ENCODE data around the gene WDFY4.

The WDFY4 gene

DNA sequence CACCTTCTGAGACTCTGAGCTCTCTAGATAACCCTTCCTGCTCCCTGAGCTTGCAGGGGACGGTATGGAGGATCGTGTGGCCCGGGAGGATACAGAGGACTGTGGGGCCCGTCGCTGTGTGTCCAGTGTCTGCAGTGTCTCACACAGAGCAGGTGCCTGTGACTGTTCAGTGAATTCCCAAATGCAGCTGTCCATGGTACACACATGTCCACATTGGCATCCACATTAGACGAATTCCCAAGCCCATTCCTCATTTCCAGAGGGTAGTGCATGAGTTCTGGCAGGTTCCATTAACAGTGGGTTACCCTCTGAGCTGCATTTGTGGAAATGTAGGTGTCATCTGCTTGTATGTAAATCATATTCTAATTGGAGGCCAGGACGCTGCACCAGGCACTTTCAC is 39.5 kb downstream of the WDFY4 start:
- H3K4me2 ChIP-seq: no peak overlapping the region
- no peaks in the 10 kb centered on the region for H3K9me3 ChIP-seq
- H3K9ac ChIP-seq: no peak overlapping the region
- H3K4me3 ChIP-seq: no peak overlapping the region
- H3K36me3 ChIP-seq: peaks cover 67% of the 10 kb centered on the region
- H3K27me3 ChIP-seq: no peaks in the 10 kb centered on the region
- no peaks in the 10 kb centered on the region for H3K4me1 ChIP-seq
- no peak overlapping the region for H3K27ac ChIP-seq
- TF ChIP-seq Cebpa-rat (IDR thresholded peaks at IDR 0.05): no peak
- no peaks in the 10 kb centered on the region for H4K20me1 ChIP-seq

- Histone ChIP-seq H3K27ac (no peak overlapping the region), H4K20me1 (no peaks in the 10 kb centered on the region), H3K9ac (no peak overlapping the region), H3K36me3 (peaks cover 76% of the 10 kb centered on the region), H3K9me3 (no peaks in the 10 kb centered on the region), H3K4me1 (no peaks in the 10 kb centered on the region), H3K27me3 (no peaks in the 10 kb centered on the region), H3K4me3 (no peak overlapping the region), H3K4me2 (no peak overlapping the region)
- TF ChIP-seq Cebpa-rat (IDR thresholded peaks at IDR 0.05): no peak; the same call in 1 of the 2 replicates
Observed at GRCh38 chr10:48725708-48726107, 41.0 kb downstream of the WDFY4 start.

- no peaks in the 10 kb centered on the region for H3K9me3 ChIP-seq
- H3K9ac ChIP-seq: no peak overlapping the region
- no peak for TF ChIP-seq Cebpa-rat (IDR thresholded peaks at IDR 0.05)
- H3K4me1 ChIP-seq: no peaks in the 10 kb centered on the region
- no peaks in the 10 kb centered on the region for H3K27me3 ChIP-seq
- H3K36me3 ChIP-seq: peaks cover 81% of the 10 kb centered on the region
- no peak overlapping the region for H3K27ac ChIP-seq
- no peak overlapping the region for H3K4me2 ChIP-seq
- H4K20me1 ChIP-seq: no peaks in the 10 kb centered on the region
- no peak overlapping the region for H3K4me3 ChIP-seq
Observed at GRCh38 chr10:48727866-48728265, 43.2 kb downstream of the WDFY4 start.

- no peak overlapping the region for H3K4me2 ChIP-seq
Observed at GRCh38 chr10:48729222-48729621, 44.5 kb downstream of the WDFY4 start.

DNA sequence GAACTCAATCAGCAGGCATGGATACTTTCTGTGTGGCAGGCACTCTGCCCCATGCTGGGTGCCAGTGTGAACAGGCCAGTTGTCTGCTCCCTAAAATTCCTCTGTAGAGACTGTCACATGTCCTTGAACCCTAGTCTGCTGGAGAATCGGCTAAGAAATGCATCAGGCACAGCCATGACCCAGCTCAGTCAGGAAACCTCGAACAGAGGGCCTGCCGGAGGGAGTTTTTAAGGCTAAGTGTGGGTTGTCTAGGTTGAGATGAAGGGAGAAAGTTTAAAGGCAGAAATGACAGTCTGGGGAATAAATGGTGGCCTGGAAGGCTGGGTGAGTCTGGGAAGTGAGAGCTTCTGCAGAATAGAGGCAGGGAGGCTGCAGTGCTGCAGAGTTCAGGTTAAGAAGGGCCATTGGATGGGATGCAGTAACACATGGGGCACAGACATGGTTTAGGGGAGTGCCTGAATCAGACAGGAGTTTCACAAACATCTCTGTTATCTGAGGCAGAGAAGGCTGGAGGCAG is 45.3 kb downstream of the WDFY4 start:
- H3K27me3 ChIP-seq: no peaks in the 10 kb centered on the region
- no peak for TF ChIP-seq Cebpa-rat (IDR thresholded peaks at IDR 0.05)

More at GRCh38 chr10:48729222-48729621, 44.5 kb downstream of the WDFY4 start:
- no peaks in the 10 kb centered on the region for H3K27me3 ChIP-seq
- H3K9me3 ChIP-seq: no peaks in the 10 kb centered on the region
- no peak overlapping the region for H3K4me3 ChIP-seq
- no peak overlapping the region for H3K9ac ChIP-seq
- no peak for TF ChIP-seq Cebpa-rat (IDR thresholded peaks at IDR 0.05)
- H4K20me1 ChIP-seq: no peaks in the 10 kb centered on the region
- H3K36me3 ChIP-seq: peaks cover 84% of the 10 kb centered on the region
- no peak overlapping the region for H3K27ac ChIP-seq
- H3K4me1 ChIP-seq: no peaks in the 10 kb centered on the region

DNA sequence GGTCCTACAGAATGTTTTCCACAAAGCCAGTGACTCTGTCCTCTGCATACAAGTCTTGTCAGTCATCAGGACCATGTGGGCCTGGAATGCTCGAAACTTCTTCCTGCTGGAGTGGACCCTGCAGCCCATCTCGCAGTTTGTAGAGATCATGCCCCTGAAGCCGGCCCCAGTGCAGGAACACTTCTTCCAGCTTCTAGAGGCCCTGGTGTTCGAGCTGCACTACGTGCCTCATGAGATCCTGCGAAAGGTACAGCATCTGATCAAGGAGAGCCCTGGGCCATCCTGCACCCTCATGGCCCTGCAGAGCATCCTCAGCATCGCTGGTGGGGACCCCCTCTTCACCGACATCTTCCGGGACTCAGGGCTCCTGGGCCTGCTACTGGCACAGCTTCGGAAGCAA is 46.5 kb downstream of the WDFY4 start:
- peaks cover 79% of the 10 kb centered on the region for H3K36me3 ChIP-seq

More for the DNA sequence above, 45.3 kb downstream of the WDFY4 start:
- H3K9me3 ChIP-seq: no peaks in the 10 kb centered on the region
- H3K9ac ChIP-seq: no peak overlapping the region
- peaks cover 81% of the 10 kb centered on the region for H3K36me3 ChIP-seq
- H3K4me3 ChIP-seq: no peak overlapping the region
- no peaks in the 10 kb centered on the region for H3K4me1 ChIP-seq
- no peaks in the 10 kb centered on the region for H4K20me1 ChIP-seq
- no peak overlapping the region for H3K4me2 ChIP-seq
- no peak overlapping the region for H3K27ac ChIP-seq

DNA sequence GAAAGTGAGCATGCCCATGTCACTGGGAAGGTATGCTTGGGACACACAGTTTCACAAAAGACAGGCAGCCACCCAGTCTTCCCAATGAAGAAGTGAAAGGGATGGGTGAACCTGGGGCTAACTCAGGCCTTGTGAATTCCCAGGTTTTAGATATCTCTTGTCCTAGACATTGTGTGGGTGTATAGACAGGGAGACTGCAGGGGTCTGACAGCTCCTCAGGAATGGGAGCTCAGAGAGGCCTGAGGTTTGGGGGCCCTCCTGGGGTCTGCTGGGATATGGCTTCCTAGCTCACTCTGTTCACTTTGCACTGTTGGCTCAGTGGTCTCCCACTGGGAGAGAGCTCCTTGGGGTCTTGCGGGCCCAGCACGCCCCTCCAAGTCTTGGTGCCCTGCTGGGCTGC is 47.0 kb downstream of the WDFY4 start:
- Histone ChIP-seq H3K27ac (no peak overlapping the region), H3K36me3 (peaks cover 79% of the 10 kb centered on the region), H3K9me3 (no peaks in the 10 kb centered on the region), H3K4me2 (no peak overlapping the region), H3K27me3 (no peaks in the 10 kb centered on the region), H3K9ac (no peak overlapping the region), H3K4me3 (no peak overlapping the region), H4K20me1 (no peaks in the 10 kb centered on the region), H3K4me1 (no peaks in the 10 kb centered on the region)
- no peak for TF ChIP-seq Cebpa-rat (IDR thresholded peaks at IDR 0.05)

More for the DNA sequence above, 46.5 kb downstream of the WDFY4 start:
- H3K4me1 ChIP-seq: no peaks in the 10 kb centered on the region
- no peaks in the 10 kb centered on the region for H4K20me1 ChIP-seq
- no peak overlapping the region for H3K9ac ChIP-seq
- H3K27ac ChIP-seq: no peak overlapping the region
- H3K4me3 ChIP-seq: no peak overlapping the region
- H3K27me3 ChIP-seq: no peaks in the 10 kb centered on the region
- TF ChIP-seq Cebpa-rat (IDR thresholded peaks at IDR 0.05): no peak
- H3K4me2 ChIP-seq: no peak overlapping the region
- no peaks in the 10 kb centered on the region for H3K9me3 ChIP-seq

DNA sequence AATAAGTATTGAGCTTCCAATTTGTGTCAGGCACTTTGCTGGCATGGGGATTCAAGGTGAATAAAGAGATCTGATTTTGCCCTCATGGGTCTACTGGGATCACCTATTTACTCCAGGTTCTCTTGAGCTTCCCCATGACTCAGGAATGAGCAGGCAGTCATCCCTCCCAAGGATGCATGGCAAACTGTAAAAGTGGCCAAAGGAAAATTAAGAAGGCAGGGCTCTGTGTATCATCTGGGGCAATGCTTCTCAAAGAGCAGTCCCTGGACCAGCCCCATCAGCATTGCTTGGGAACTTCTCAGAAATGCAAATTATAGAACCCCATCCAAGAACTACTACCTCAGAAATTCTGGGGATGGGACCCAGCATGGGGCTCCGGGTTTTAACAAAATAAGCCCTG is 48.7 kb downstream of the WDFY4 start:
- Histone ChIP-seq H3K4me1 (no peaks in the 10 kb centered on the region), H3K27me3 (no peaks in the 10 kb centered on the region), H3K9ac (no peak overlapping the region), H3K27ac (no peak overlapping the region), H3K9me3 (no peaks in the 10 kb centered on the region), H3K4me2 (no peak overlapping the region), H3K4me3 (no peak overlapping the region), H4K20me1 (no peaks in the 10 kb centered on the region), H3K36me3 (peaks cover 79% of the 10 kb centered on the region)
- no peak for TF ChIP-seq Cebpa-rat (IDR thresholded peaks at IDR 0.05)

- Histone ChIP-seq H3K4me2 (no peak overlapping the region), H3K27me3 (no peaks in the 10 kb centered on the region), H3K36me3 (peaks cover 66% of the 10 kb centered on the region)
Observed at GRCh38 chr10:48735836-48736390, 51.2 kb downstream of the WDFY4 start.

DNA sequence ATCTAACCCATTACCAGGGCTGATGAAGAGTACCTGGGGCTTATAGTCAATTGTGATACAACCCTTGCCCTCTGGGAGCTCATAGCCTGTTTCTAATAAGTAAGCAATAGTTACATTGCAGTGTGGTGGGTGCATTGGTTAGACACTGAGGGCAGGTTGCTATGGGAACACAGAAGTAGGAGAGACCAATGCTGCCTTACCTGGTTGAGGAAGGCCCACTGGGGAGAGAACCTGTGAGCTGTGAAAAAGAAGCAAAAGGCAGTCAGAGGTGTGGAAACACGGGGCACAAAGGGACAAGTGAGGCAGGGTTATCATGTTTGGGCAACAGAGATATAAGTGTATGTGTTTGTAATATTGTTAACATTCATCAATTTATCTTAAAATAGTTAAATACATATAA is 51.9 kb downstream of the WDFY4 start:
- no peak overlapping the region for H3K4me2 ChIP-seq
- H3K27me3 ChIP-seq: no peaks in the 10 kb centered on the region
- TF ChIP-seq Cebpa-rat (IDR thresholded peaks at IDR 0.05): no peak
- H3K9me3 ChIP-seq: no peaks in the 10 kb centered on the region
- no peak overlapping the region for H3K4me3 ChIP-seq
- 0 out of 2 replicates have a peak, but pooled peaks cover 5% of the 10 kb centered on the region for H3K4me1 ChIP-seq
- no peak overlapping the region for H3K27ac ChIP-seq
- H3K9ac ChIP-seq: no peak overlapping the region
- no peaks in the 10 kb centered on the region for H4K20me1 ChIP-seq
- peaks cover 59% of the 10 kb centered on the region for H3K36me3 ChIP-seq

More at GRCh38 chr10:48735836-48736390, 51.2 kb downstream of the WDFY4 start:
- Histone ChIP-seq H3K27ac (no peak overlapping the region), H3K4me3 (no peak overlapping the region), H3K4me1 (0 out of 2 replicates have a peak, but pooled peaks cover 5% of the 10 kb centered on the region), H3K9me3 (no peaks in the 10 kb centered on the region), H3K9ac (no peak overlapping the region), H4K20me1 (no peaks in the 10 kb centered on the region)
- no peak for TF ChIP-seq Cebpa-rat (IDR thresholded peaks at IDR 0.05)

All from BLaER1 (cell line).